ENCODE data around the gene PRSS37.

DNA sequence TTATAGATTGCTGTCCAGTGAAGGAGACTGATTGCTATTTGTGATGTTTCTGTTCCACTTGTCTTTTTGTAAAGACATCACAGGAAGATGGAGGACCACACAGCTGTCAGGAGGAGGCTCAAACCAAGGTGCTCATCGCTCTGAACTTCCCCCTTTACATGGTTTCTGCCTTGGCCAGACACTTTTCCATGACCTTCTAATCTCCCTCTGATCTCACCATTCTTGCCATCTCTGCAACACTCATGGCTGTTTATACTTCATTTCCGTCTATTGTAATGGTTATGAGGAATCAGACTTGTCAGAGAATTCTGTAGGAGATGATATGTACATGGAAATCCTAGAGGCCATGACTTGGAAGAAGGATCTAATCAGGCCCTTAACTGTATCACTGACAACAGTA, 53.0 kb downstream of the PRSS37 start:
- TF ChIP-seq CTCF (conservative IDR thresholded peaks at IDR 0.05; ENCODE audit: low read length): no peak
- TF ChIP-seq EZH2phosphoT487 (IDR thresholded peaks at IDR 0.05; ENCODE audit: borderline replicate concordance, low read depth, low read length): no peak

All from OCI-LY7 (cell line).